Heart left ventricle (tissue), 13 donors: Measurements from ENCODE around the gene C20orf204.

Experiments used
- CTCF ChIP-seq, 12 donors: fragments of 200-600 bp; sonication (generic) in 4 of 12; IDR thresholded peaks; one replicate each; pipeline versions ENCODE4 v1.5.0 to v1.8.0; 2018 to 2022; ENCODE audit warnings: antibody characterized with exemption in 12 of 12, mild to moderate bottlenecking in 5 of 12
- POLR2A ChIP-seq, 2 donors: fragments of 450-650 bp; IDR thresholded peaks; one replicate each; pipeline ENCODE4 v1.6.1; 2017; ENCODE audit warnings: antibody characterized with exemption in 2 of 2, mild to moderate bottlenecking in 2 of 2, moderate library complexity in 2 of 2
- donor health status: ischemic (EF 13 %, LVEDD 7.1; RV severe dilation, severe dysfunction).
- donor health status: DM: no; HTN: yes; CAD: no.
- donor health status: DM: no; HTN: no; CAD: no.
- donor health status: ischemic (EF 25% LVEDD 6.9; RV normal size, moderate dysfunction).
- donor health status: ischemic (EF 25% LVEDD 5.7; RV mildly dilated, moderate dysfunction).
- donor health status: ischemic (EF 35%, LVEDD 5.7; RV mildly dilated, moderate dysfunction).
- donor health status: nonischemic (EF 11% LVEDD 7.7; RV severe dilation, severe dysfunction).
- donor health status: DM: yes; HTN: yes; CAD: no.
- donor health status: PGD.
- donor health status: ischemic (EF 29% LVEDD 5.4; RV normal size, mild dysfunction).
- donor health status: nonischemic (EF 23%, LVEDD 6.1; RV moderate dilation, normal function).

GRCh38 chr20:64064145-64064698, 28.2 kb downstream of the C20orf204 start:
- TF ChIP-seq CTCF (IDR thresholded peaks at IDR 0.05), result no peak
- no peak for TF ChIP-seq POLR2A (IDR thresholded peaks at IDR 0.05)
